ENCODE measurements around the gene DZANK1.

GRCh38 chr20:18496740-18497592 is 30.1 kb upstream of the DZANK1 start, which contains the start of gene RBBP9:
- no peak for TF ChIP-seq CTCF (IDR thresholded peaks at IDR 0.05)
- peak in 1 of 2 donors; percentile 8 for TF ChIP-seq POLR2A (IDR thresholded peaks at IDR 0.05)
